Aorta (tissue), 5 donors: ENCODE data around the gene TMEM164. TPM values are rescaled to one million over a fixed set of nuclear protein-coding genes. Genes with fewer than 3 reads are reported as not detected.
A peak's percentile ranks its signal among the peaks of the same experiment; 100 is the strongest.

Source experiments
- ATAC-seq: fragments of 200-7000 bp; cut with Tn5 transposase; one replicate; pipeline ENCODE4 v1.9.1; 2022; ENCODE audit warnings: moderate library complexity; ENCODE audit not compliant: low FRiP score
- DNase-seq, 2 donors: peaks; one replicate each; pipeline ENCODE4 v3.0.0-alpha.2; 2020
- H3K27ac ChIP-seq, 2 donors: one replicate each; pipeline ENCODE4 v1.5.1; 2013; ENCODE audit warnings: low read length in 2 of 2, mild to moderate bottlenecking in 2 of 2, moderate library complexity in 2 of 2, control low read depth in 1 of 2, inconsistent platforms in 1 of 2, low read depth in 1 of 2
- H3K27me3 ChIP-seq, 2 donors: one replicate each; pipeline ENCODE4 v1.6.1; 2013; ENCODE audit warnings: control low read depth in 1 of 2, low read length in 1 of 2, mild to moderate bottlenecking in 1 of 2, moderate library complexity in 1 of 2; ENCODE audit not compliant: insufficient read depth in 2 of 2, control insufficient read depth in 1 of 2
- H3K36me3 ChIP-seq, 2 donors: one replicate each; pipeline ENCODE4 v1.6.1; 2013; ENCODE audit warnings: control low read depth in 1 of 2, low read length in 1 of 2, mild to moderate bottlenecking in 1 of 2; ENCODE audit not compliant: insufficient read depth in 2 of 2, control insufficient read depth in 1 of 2
- H3K4me1 ChIP-seq, 2 donors: one replicate each; pipeline ENCODE4 v1.6.1; 2013; ENCODE audit warnings: low read length in 2 of 2, control low read depth in 1 of 2, mild to moderate bottlenecking in 1 of 2, moderate library complexity in 1 of 2; ENCODE audit not compliant: insufficient read depth in 2 of 2, control insufficient read depth in 1 of 2
- H3K4me3 ChIP-seq, 2 donors: one replicate each; pipeline ENCODE4 v1.5.1; 2013; ENCODE audit warnings: low read length in 2 of 2, control low read depth in 1 of 2, mild to moderate bottlenecking in 1 of 2
- H3K9me3 ChIP-seq: one replicate; pipeline ENCODE4 v1.6.1; 2013; ENCODE audit warnings: mild to moderate bottlenecking, low read length; ENCODE audit not compliant: control insufficient read depth
- WGBS, 2 donors: extraction: QIAGEN DNeasy Blood & Tissue Kit; methylation state at CpG; one replicate each; pipeline ENCODE4 v1.1.7; 2013; 5-methylcytosine and 5-hydroxymethylcytosine counted together
- intact Hi-C, 2 donors: fragments of 100-400 bp; cut with DNase I; formaldehyde crosslinking; loops; one replicate each; pipeline versions ENCODE4 v1.14.2 to v1.15.0; 2022
- polyA plus RNA-seq, 2 donors: library from polyadenylated mRNA; stranded (reverse); fragments of 200-250 nt; gene quantifications; one replicate each; pipeline ENCODE4 v1.2.3, GENCODE V29; 2013
- total RNA-seq, 2 donors: library from RNA; stranded (reverse); fragmentation: NEBNext Ultra II Directional; extraction: Animal tissue kit (Norgen Biotek cat#: 25700); gene quantifications; one replicate each; pipeline ENCODE4 v1.2.1, GENCODE V29; 2021
- donor health status: healthy with polysubstance abuse.
- donor health status: Bipolar disorder and iron deficiency.
- donor health status: DM: no; HTN: no; CAD: no.
- donor health status: DM: no; HTN: no; CAD: no.
- donor health status: DM: yes; HTN: yes; CAD: no.

The TMEM164 gene
- total and polyA plus RNA-seq, 4 donors, result 7.8 to 18.3 (median 11.2) TPM

- Histone ChIP-seq H3K4me3 (no peak overlapping the region), H3K36me3 (no peaks in the 10 kb centered on the region), H3K4me1 (peaks cover 0 to 2% of the 10 kb centered on the region in 2 donors), H3K9me3 (no peaks in the 10 kb centered on the region), H3K27ac (no peak overlapping the region), H3K27me3 (no peaks in the 10 kb centered on the region)
- no peak for DNase-seq
- intact Hi-C loops, result no loop called here
- WGBS, 2 donors, result 50 to 54% methylated on average over 7 of the region's 7 CpGs
- ATAC-seq, result no peak
These were observed 63.7 kb downstream of the TMEM164 start for GRCh38 chrX:110066488-110067225.

DNA sequence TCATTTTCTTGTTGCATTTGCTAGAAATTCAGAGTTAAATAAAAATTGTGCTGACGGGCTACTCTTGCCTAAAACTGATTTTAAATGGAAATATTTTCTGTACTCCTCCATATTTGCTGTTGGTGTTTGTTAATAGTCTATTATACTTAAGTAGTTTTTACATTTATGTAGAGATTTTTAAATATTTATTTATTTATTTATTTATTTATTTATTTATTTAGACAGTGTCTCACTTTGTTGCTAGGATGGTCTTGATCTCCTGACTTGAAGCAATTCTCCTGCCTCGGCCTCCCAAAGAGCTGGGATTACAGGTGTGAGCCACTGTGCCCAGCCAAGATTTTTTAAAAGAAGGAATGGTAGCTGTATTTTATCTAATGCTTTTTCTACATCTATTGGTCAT is 68.1 kb downstream of the TMEM164 start:
- ATAC-seq, result no peak
- H3K36me3 ChIP-seq, result no peaks in the 10 kb centered on the region
- WGBS, 2 donors, result 88 to 97% methylated on average over 2 of the region's 2 CpGs
- no peaks in the 10 kb centered on the region for H3K27me3 ChIP-seq
- intact Hi-C loops, result no loop called here
- peaks cover 0 to 2% of the 10 kb centered on the region in 2 donors for H3K4me1 ChIP-seq
- no peak for DNase-seq
- no peak overlapping the region for H3K27ac ChIP-seq
- H3K9me3 ChIP-seq, result no peaks in the 10 kb centered on the region
- H3K4me3 ChIP-seq, result no peak overlapping the region

- no peak for ATAC-seq
- no peak overlapping the region for H3K27ac ChIP-seq
- H3K9me3 ChIP-seq, result no peaks in the 10 kb centered on the region
- no peak overlapping the region for H3K4me3 ChIP-seq
- no peaks in the 10 kb centered on the region for H3K27me3 ChIP-seq
- H3K36me3 ChIP-seq, result no peaks in the 10 kb centered on the region
- DNase-seq, result no peak
- intact Hi-C loops, result no loop called here
- H3K4me1 ChIP-seq, result peaks cover 0 to 3% of the 10 kb centered on the region in 2 donors
These were observed 78.4 kb downstream of the TMEM164 start for GRCh38 chrX:110081320-110081719.

DNA sequence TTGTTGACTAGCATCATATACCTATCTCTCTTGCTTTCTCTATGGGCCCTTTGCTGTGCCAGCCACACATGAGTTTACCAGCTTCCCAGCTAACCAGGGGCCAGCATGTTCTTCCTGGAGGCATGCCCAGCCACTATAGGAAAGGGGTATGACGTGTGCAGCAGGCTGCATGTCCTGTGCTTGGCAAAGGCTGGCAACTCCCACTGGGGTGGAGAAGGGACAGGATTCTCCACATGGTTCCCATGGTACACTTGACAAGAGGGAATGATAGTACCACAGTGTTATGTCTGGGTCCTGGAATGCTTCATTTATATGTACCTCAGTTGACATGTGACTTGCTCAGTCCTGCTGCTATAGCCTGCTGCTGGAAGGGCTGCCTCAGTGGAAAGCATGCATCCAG is 78.8 kb downstream of the TMEM164 start:
- H3K27ac ChIP-seq, result peak overlapping the region in 1 of 2 donors; percentile 82
- H3K27me3 ChIP-seq, result no peaks in the 10 kb centered on the region
- H3K4me1 ChIP-seq, result peaks cover 0 to 3% of the 10 kb centered on the region in 2 donors
- ATAC-seq (no peak), DNase-seq (no peak)
- H3K36me3 ChIP-seq, result no peaks in the 10 kb centered on the region
- H3K9me3 ChIP-seq, result no peaks in the 10 kb centered on the region
- WGBS, 2 donors, result 10 to 26% methylated on average over 1 of the region's 1 CpG
- no peak overlapping the region for H3K4me3 ChIP-seq
- intact Hi-C loops, result no loop called here

GRCh38 chrX:110082161-110082560 is 79.2 kb downstream of the TMEM164 start:
- no peaks in the 10 kb centered on the region for H3K9me3 ChIP-seq
- H3K27me3 ChIP-seq, result no peaks in the 10 kb centered on the region
- ATAC-seq, result no peak
- H3K4me3 ChIP-seq, result no peak overlapping the region
- 11 to 23% methylated on average over 4 of the region's 4 CpGs for WGBS, 2 donors
- DNase-seq, result no peak
- H3K4me1 ChIP-seq, result peaks cover 0 to 3% of the 10 kb centered on the region in 2 donors
- H3K27ac ChIP-seq, result peak overlapping the region in 1 of 2 donors; percentile 82
- intact Hi-C loops, result no loop called here
- no peaks in the 10 kb centered on the region for H3K36me3 ChIP-seq

DNA sequence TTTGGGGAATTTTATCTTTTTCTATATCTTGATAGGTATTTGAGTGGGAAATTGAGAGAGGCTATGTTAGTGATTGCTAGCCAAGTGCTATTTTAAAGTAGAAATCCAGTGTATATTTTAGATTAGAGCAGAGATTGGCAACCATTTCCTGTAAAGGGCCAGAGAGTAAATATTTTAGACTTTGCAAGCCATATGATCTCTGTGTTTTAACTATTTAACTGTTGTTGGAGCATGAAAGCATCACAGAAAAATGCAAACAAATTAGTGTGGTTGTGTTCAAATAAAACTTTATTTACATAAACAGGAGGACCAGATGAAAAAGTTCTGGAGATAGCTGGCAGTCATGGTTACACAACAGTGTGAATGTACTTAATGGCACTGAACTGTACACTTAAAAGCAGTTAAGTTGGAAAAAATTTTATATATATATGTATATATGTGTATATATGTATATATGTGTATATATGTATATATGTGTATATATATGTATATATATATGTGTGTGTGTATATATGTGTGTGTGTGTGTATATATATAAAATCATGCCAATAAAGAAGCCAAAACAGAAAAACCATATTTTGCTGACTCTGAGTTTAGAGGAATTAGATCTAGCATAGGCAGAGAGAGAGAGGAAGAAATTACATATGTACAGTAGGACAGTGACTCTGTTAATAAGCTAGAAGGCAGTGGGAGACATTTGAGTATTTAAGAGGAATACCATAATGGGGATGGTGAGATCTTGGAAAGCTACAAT is 83.4 kb downstream of the TMEM164 start:
- no peaks in the 10 kb centered on the region for H3K9me3 ChIP-seq
- no peaks in the 10 kb centered on the region for H3K27me3 ChIP-seq
- intact Hi-C loops, result no loop called here
- H3K36me3 ChIP-seq, result no peaks in the 10 kb centered on the region
- DNase-seq (no peak), ATAC-seq (no peak)
- H3K4me3 ChIP-seq, result no peak overlapping the region
- peaks cover 5 to 6% of the 10 kb centered on the region in 2 donors for H3K4me1 ChIP-seq
- H3K27ac ChIP-seq, result no peak overlapping the region

DNA sequence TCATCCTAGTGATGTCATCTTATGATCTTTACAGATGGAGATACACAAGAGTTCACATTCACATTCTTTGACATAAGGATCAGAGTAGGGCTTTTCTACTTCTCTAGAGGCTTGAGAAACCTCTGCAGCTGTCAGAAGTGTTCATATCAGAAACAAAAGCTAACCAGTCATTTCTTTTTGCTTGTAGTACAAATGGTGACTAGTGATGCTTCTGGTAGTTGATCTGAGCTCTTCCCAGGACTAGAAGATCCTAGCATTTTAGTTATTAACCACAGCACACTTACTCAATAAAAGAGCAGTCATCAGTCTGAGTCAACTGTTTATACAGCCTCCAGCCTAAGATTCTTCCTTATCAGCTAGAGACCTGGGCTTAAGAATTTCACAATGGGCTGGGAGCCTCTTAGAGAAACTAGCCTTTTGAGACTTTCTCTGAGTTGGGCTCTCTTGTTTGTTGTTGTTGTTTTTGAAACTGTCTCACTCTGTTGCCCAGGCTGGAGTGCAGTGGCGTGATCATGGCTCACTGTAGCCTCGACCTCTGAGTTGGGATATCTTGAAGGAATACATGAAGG is 84.1 kb downstream of the TMEM164 start:
- H3K4me3 ChIP-seq, result no peak overlapping the region
- peaks cover 4 to 5% of the 10 kb centered on the region in 2 donors for H3K4me1 ChIP-seq
- DNase-seq, result no peak
- intact Hi-C loops, result no loop called here
- WGBS, 2 donors, result 71 to 86% methylated on average over 2 of the region's 2 CpGs
- H3K27ac ChIP-seq, result no peak overlapping the region
- H3K9me3 ChIP-seq, result no peaks in the 10 kb centered on the region
- H3K36me3 ChIP-seq, result no peaks in the 10 kb centered on the region
- no peaks in the 10 kb centered on the region for H3K27me3 ChIP-seq
- ATAC-seq, result no peak

GRCh38 chrX:110087485-110088356 is 84.8 kb downstream of the TMEM164 start:
- DNase-seq, result no peak
- Histone ChIP-seq H3K27me3 (no peaks in the 10 kb centered on the region), H3K4me1 (peaks cover 3 to 5% of the 10 kb centered on the region in 2 donors), H3K36me3 (no peaks in the 10 kb centered on the region), H3K9me3 (no peaks in the 10 kb centered on the region), H3K4me3 (no peak overlapping the region), H3K27ac (no peak overlapping the region)
- ATAC-seq, result no peak
- WGBS, 2 donors, result 47 to 78% methylated on average over 4 of the region's 4 CpGs
- intact Hi-C loops, result no loop called here
